Measurements from ENCODE around the gene RNF144A. TPM values are rescaled to one million over a fixed set of nuclear protein-coding genes. Genes with fewer than 3 reads are reported as not detected.

RNF144A gene
- total RNA-seq, 3 donors from 2014 or later (not counting 1 experiment from before 2014, with no cell fraction given) = 17.3 to 36.7 (median 19.0) TPM

DNA sequence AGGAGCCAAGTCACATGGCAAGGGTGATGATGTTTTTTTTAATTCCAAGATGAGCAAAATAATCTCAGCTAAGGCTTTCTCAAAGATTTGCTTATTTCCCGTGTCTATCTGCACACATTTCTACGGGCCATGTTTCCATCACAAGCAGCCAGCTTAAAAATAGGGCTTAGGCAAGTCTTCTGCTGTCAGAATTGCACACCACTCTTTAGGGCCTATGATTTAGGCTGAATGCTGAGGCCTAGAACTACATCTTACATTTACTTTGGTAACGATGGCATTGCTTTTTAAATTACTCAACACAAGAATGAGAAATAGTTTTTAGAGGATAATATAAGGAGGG, 144.2 kb downstream of the RNF144A start:
- Mint-ChIP-seq H3K9me3 (peaks cover 5 to 7% of the 10 kb centered on the region in 2 donors), H3K27me3 (ENCODE audit: low read depth in 2 of 2) (peaks cover 0 to 4% of the 10 kb centered on the region in 2 donors), H3K4me1 (peaks cover 29 to 34% of the 10 kb centered on the region in 2 donors), H3K27ac (no peak overlapping the region), H3K4me3 (no peak overlapping the region), H3K36me3 (peaks cover 14% of the 10 kb centered on the region)
- 98% methylated on average over 2 of the region's 3 CpGs for WGBS (ENCODE audit: insufficient coverage)
- no peaks in the 10 kb centered on the region for H3K9me3 ChIP-seq (ENCODE audit: control insufficient read depth, insufficient read depth, low read length)
- intact Hi-C loops (cut with micrococcal nuclease) = no loop called here
- no peak for ATAC-seq
- no peak for DNase-seq
- no peaks in the 10 kb centered on the region for H3K36me3 ChIP-seq (ENCODE audit: control insufficient read depth, insufficient read depth, low read length)
- no peak overlapping the region for H3K4me3 ChIP-seq (ENCODE audit: low read length)
- peaks cover 24% of the 10 kb centered on the region for H3K4me1 ChIP-seq (ENCODE audit: control insufficient read depth, insufficient read depth, low read length)
- no peak overlapping the region for H3K27ac ChIP-seq (ENCODE audit: low read length)
- H3K27me3 ChIP-seq (ENCODE audit: control insufficient read depth, insufficient read depth, low read length) = no peaks in the 10 kb centered on the region
- TF ChIP-seq, protein P1, sequence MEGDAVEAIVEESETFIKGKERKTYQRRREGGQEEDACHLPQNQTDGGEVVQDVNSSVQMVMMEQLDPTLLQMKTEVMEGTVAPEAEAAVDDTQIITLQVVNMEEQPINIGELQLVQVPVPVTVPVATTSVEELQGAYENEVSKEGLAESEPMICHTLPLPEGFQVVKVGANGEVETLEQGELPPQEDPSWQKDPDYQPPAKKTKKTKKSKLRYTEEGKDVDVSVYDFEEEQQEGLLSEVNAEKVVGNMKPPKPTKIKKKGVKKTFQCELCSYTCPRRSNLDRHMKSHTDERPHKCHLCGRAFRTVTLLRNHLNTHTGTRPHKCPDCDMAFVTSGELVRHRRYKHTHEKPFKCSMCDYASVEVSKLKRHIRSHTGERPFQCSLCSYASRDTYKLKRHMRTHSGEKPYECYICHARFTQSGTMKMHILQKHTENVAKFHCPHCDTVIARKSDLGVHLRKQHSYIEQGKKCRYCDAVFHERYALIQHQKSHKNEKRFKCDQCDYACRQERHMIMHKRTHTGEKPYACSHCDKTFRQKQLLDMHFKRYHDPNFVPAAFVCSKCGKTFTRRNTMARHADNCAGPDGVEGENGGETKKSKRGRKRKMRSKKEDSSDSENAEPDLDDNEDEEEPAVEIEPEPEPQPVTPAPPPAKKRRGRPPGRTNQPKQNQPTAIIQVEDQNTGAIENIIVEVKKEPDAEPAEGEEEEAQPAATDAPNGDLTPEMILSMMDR (IDR thresholded peaks at IDR 0.05) = no peak

DNA sequence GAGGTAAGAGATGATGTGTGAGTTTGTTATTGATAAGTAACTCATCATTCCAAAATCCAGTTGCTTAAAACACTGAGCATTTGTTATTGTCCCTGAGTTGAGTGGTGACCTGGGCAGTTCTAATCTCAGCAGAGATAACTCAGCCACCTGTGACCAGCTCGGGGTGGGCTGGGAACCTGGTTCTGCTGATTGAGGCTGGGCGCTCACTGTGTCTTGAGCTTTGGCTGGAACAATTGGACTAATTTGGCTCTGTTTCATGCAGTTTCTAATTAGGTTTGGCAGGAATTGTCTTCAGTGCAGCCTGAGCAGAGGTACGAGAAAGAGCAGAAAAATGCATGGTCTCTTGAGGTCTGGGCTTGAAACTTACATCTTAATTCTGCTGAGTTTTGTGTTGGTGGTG, 144.7 kb downstream of the RNF144A start:
- Mint-ChIP-seq H3K4me1 (peaks cover 29 to 34% of the 10 kb centered on the region in 2 donors), H3K4me3 (no peak overlapping the region), H3K27ac (no peak overlapping the region), H3K9me3 (peaks cover 5 to 7% of the 10 kb centered on the region in 2 donors), H3K36me3 (peaks cover 14% of the 10 kb centered on the region), H3K27me3 (ENCODE audit: low read depth in 2 of 2) (no peaks in the 10 kb centered on the region)
- Histone ChIP-seq H3K9me3 (ENCODE audit: control insufficient read depth, insufficient read depth, low read length) (no peaks in the 10 kb centered on the region), H3K4me3 (ENCODE audit: low read length) (no peak overlapping the region), H3K36me3 (ENCODE audit: control insufficient read depth, insufficient read depth, low read length) (no peaks in the 10 kb centered on the region), H3K27ac (ENCODE audit: low read length) (no peak overlapping the region), H3K27me3 (ENCODE audit: control insufficient read depth, insufficient read depth, low read length) (no peaks in the 10 kb centered on the region), H3K4me1 (ENCODE audit: control insufficient read depth, insufficient read depth, low read length) (peaks cover 19% of the 10 kb centered on the region)
- TF ChIP-seq, protein P1 (IDR thresholded peaks at IDR 0.05) = no peak
- WGBS (ENCODE audit: insufficient coverage) = 99% methylated on average over 3 of the region's 3 CpGs
- no peak for ATAC-seq
- intact Hi-C loops (cut with micrococcal nuclease) = no loop called here
- DNase-seq = no peak

DNA sequence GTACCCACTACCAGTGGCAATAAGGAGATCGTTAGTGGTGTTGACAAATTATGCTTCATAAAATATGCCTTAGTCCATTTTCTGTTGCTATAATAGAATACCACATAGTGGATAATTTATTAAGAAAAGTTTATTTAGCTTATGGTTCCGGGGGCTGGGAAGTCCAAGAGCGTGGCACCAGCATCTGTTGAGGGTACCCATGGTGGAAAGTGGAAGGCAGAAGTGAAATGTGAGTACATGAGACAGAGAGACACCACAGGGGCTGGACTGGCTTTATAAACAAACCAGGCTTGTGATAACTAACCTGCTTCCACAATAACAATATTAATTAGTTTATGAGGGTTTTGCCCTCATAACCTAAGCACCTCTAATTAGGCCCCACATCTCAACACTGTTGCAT, 146.6 kb downstream of the RNF144A start:
- Mint-ChIP-seq H3K9me3 (peaks cover 5 to 7% of the 10 kb centered on the region in 2 donors), H3K27me3 (ENCODE audit: low read depth in 2 of 2) (no peaks in the 10 kb centered on the region), H3K27ac (no peak overlapping the region), H3K36me3 (peaks cover 14% of the 10 kb centered on the region), H3K4me3 (no peak overlapping the region), H3K4me1 (peaks cover 14 to 18% of the 10 kb centered on the region in 2 donors)
- H3K4me1 ChIP-seq (ENCODE audit: control insufficient read depth, insufficient read depth, low read length) = peaks cover 9% of the 10 kb centered on the region
- H3K27ac ChIP-seq (ENCODE audit: low read length) = no peak overlapping the region
- no peaks in the 10 kb centered on the region for H3K36me3 ChIP-seq (ENCODE audit: control insufficient read depth, insufficient read depth, low read length)
- TF ChIP-seq, protein P1 (IDR thresholded peaks at IDR 0.05) = no peak
- DNase-seq (no peak), ATAC-seq (no peak)
- H3K9me3 ChIP-seq (ENCODE audit: control insufficient read depth, insufficient read depth, low read length) = no peaks in the 10 kb centered on the region
- WGBS (ENCODE audit: insufficient coverage) = 75% methylated on average over 2 of the region's 3 CpGs
- no peak overlapping the region for H3K4me3 ChIP-seq (ENCODE audit: low read length)
- intact Hi-C loops (cut with micrococcal nuclease) = no loop called here
- no peaks in the 10 kb centered on the region for H3K27me3 ChIP-seq (ENCODE audit: control insufficient read depth, insufficient read depth, low read length)

DNA sequence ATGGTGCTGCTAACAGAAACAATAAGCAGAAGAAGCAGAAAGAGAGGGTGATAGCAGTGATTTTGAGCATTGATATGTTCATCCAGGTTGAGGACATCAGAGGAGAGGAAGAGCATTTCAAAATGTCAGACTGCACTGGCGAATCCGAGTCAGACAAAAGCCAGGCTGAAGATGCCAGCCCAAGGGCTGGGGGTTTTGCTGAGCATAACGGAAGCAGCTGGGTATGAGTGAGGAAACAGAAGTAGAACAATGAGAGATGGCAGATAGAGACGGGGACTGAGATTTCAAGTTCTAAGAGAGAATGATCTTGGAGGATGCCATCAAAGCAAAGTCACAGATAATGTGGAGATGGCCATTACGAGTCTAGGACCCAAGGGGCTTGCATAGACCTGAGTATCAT, 151.2 kb downstream of the RNF144A start:
- Histone ChIP-seq H3K27me3 (ENCODE audit: control insufficient read depth, insufficient read depth, low read length) (no peaks in the 10 kb centered on the region), H3K4me1 (ENCODE audit: control insufficient read depth, insufficient read depth, low read length) (no peaks in the 10 kb centered on the region), H3K4me3 (ENCODE audit: low read length) (no peak overlapping the region), H3K9me3 (ENCODE audit: control insufficient read depth, insufficient read depth, low read length) (no peaks in the 10 kb centered on the region), H3K36me3 (ENCODE audit: control insufficient read depth, insufficient read depth, low read length) (no peaks in the 10 kb centered on the region), H3K27ac (ENCODE audit: low read length) (no peak overlapping the region)
- WGBS (ENCODE audit: insufficient coverage) = 80% methylated on average over 5 of the region's 5 CpGs
- TF ChIP-seq, protein P1 (IDR thresholded peaks at IDR 0.05) = no peak
- DNase-seq = no peak
- H3K27ac Mint-ChIP-seq = no peak overlapping the region
- H3K9me3 Mint-ChIP-seq = peaks cover under 1% of the 10 kb centered on the region in 2 donors
- H3K4me3 Mint-ChIP-seq = no peak overlapping the region
- no peak for ATAC-seq
- no peaks in the 10 kb centered on the region for H3K27me3 Mint-ChIP-seq (ENCODE audit: low read depth in 2 of 2)
- H3K4me1 Mint-ChIP-seq = no peaks in the 10 kb centered on the region
- intact Hi-C loops (cut with micrococcal nuclease) = no loop called here
- H3K36me3 Mint-ChIP-seq = peaks cover 6% of the 10 kb centered on the region

All from natural killer cell (primary cell).